Esophagus muscularis mucosa (tissue), 4 donors: Measurements from ENCODE around the gene PHF3.

Experiments used
- CTCF ChIP-seq, 3 experiments: fragments of 200-600 bp in 2 of 3; fragments of 450-650 bp in 1 of 3; sonication (generic) in 2 of 3; IDR thresholded peaks; one replicate each; pipeline ENCODE4 v1.5.1; 2017 to 2019; ENCODE audit warnings: antibody characterized with exemption in 3 of 3, mild to moderate bottlenecking in 2 of 3, moderate library complexity in 1 of 3
- EP300 ChIP-seq: sonication (generic); formaldehyde crosslinking; IDR thresholded peaks from one replicate; pipeline ENCODE4 v1.6.1; 2017; ENCODE audit warnings: antibody characterized with exemption
- POLR2A ChIP-seq: fragments of 450-650 bp; IDR thresholded peaks from one replicate; pipeline ENCODE4 v1.6.1; 2017; ENCODE audit warnings: antibody characterized with exemption, moderate library complexity, mild to moderate bottlenecking, low read depth
- POLR2AphosphoS5 ChIP-seq, 2 donors: sonication (generic); formaldehyde crosslinking; IDR thresholded peaks; one replicate each; pipeline ENCODE4 v1.6.1; 2017; ENCODE audit warnings: antibody characterized with exemption in 2 of 2

- TF ChIP-seq CTCF (IDR thresholded peaks at IDR 0.05): no peak
- TF ChIP-seq POLR2A: no peak
- TF ChIP-seq POLR2AphosphoS5 (IDR thresholded peaks at IDR 0.05): no peak
- no peak for TF ChIP-seq EP300
Measured at GRCh38 chr6:63637865-63638445, 2.4 kb downstream of the PHF3 start.
